Activated CD4-positive, alpha-beta T cell treated with anti-CD3 and anti-CD28 coated beads, Interleukin-2, amount 10 ng/mL, durations not matched to agents 7 days and 5 days (primary cell): ENCODE data around the gene CCDC40. TPM values are rescaled to one million over a fixed set of nuclear protein-coding genes. Genes with fewer than 3 reads are reported as not detected.
"Not testable (repeated sequence)": the region's sequence is repeated elsewhere in the genome, so short reads cannot be mapped to it uniquely, and the experiment has no call there.

Source experiments
- CTCF ChIA-PET: fragments of 350-600 bp; sonication (Branson Sonifier 250); formaldehyde crosslinking; loops from one replicate; lab custom pipeline; 2021; ENCODE audit warnings: antibody characterized with exemption; lab: Charles Lee
- POLR2A ChIA-PET: fragments of 350-600 bp; sonication (Branson Sonifier 250); formaldehyde crosslinking; loops from one replicate; lab custom pipeline; 2021; ENCODE audit warnings: antibody characterized with exemption; lab: Charles Lee
- DNase-seq: peaks from one replicate; pipeline ENCODE4 v3.0.0-alpha.2; 2020
- H3K27ac Mint-ChIP-seq: one replicate; pipeline ENCODE4 v1.8.0; 2021; ENCODE audit warnings: mild to moderate bottlenecking, moderate library complexity, mixed read lengths
- H3K27me3 Mint-ChIP-seq: one replicate; pipeline ENCODE4 v1.8.0; 2021; ENCODE audit warnings: mixed read lengths
- H3K36me3 Mint-ChIP-seq: one replicate; pipeline ENCODE4 v1.8.0; 2021; ENCODE audit warnings: low read depth, mixed read lengths
- H3K4me1 Mint-ChIP-seq: one replicate; pipeline ENCODE4 v1.8.0; 2021; ENCODE audit warnings: mixed read lengths
- H3K4me3 Mint-ChIP-seq: one replicate; pipeline ENCODE4 v1.8.0; 2021; ENCODE audit warnings: mild to moderate bottlenecking, moderate library complexity, mixed read lengths
- H3K9me3 Mint-ChIP-seq: one replicate; pipeline ENCODE4 v1.8.0; 2021; ENCODE audit warnings: mixed read lengths
- total RNA-seq, 2 experiments: library from RNA; stranded (reverse); gene quantifications; one replicate each; pipeline ENCODE4 v1.2.3, GENCODE V29; 2021

The CCDC40 gene
- total RNA-seq, 2 experiments from 2014 or later, result not detected

DNA sequence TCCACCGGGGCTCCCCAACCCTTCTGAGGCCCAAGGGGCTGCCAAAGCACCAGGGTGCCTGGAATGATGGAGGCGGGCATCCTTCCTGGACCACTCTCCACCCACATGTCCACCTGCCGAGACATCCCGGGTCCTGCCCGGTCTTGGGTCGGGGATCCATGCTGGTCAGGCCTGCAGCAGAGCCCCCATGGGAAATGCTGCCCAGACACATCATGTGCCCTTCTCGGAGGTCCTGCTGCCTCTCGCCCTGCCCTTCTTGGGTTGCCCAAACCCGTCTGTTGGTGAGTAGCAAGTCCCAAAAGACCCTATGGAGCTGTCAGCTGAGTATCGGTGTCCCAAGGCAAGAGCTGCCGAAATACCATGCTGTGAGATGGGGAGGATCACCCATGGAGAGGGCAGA lies 50.2 kb downstream of the CCDC40 start:
- CTCF ChIA-PET, result interaction anchor here (1.5 to 2.4 kb wide), 3 partner anchors 14 to 15 kb away, joined by 3 to 12 read pairs (median 10); partner anchors contain the start of gene GAA
- H3K36me3 Mint-ChIP-seq, result no peaks in the 10 kb centered on the region

DNA sequence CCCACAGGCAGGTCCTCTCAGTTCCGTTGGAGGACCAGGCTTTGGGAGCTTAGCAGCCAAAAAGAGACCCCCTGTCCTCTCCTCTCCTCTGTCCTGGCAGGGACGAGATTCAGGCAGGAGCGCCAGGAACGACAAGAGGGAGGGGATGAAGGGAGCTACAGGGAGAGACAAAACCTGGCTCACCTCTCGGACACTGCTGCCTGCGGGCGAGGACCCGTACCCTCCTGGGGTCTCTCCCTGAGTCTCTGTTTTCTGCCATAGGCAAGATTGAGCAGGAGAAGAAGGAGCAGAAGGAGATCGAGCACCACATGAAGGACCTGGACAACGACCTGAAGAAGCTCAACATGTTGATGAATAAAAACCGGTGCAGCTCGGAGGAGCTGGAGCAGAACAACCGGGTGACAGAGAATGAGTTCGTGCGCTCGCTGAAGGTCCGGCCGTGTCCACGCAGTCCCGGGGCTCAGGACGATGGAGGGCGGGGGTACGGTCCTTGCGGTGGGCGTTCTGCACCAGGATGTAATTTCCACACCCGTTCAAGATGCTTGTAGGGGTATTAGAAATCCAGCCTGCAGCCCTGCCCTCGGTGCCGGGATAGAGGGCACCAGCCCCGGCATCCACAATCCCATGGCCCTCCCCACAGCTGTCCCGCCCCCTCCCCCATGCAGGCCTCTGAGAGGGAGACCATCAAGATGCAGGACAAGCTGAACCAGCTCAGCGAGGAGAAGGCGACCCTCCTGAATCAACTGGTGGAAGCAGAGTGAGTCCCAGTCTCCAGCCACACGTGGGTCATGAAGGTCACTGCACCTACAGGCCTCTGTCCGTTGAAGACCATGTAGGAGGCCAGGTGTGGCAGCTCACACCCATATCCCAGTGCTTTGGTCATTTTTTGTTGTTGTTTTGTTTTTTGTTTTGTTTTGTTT lies 51.2 kb downstream of the CCDC40 start:
- Mint-ChIP-seq H3K27me3 (no peaks in the 10 kb centered on the region), H3K9me3 (no peaks in the 10 kb centered on the region), H3K4me3 (no peak overlapping the region), H3K4me1 (peaks cover 3% of the 10 kb centered on the region), H3K27ac (no peak overlapping the region), H3K36me3 (no peaks in the 10 kb centered on the region)
- CTCF ChIA-PET, result interaction anchor here (0.5 to 2.4 kb wide), 4 partner anchors 13 to 56 kb away, joined by 3 to 12 read pairs (median 3); partner anchors contain the start of gene GAA
- no peak for DNase-seq
- POLR2A ChIA-PET, result no interaction called here

More for the DNA sequence above, 50.2 kb downstream of the CCDC40 start:
- Mint-ChIP-seq H3K4me3 (no peak overlapping the region), H3K4me1 (peaks cover 5% of the 10 kb centered on the region), H3K9me3 (no peaks in the 10 kb centered on the region), H3K27me3 (no peaks in the 10 kb centered on the region), H3K27ac (no peak overlapping the region)
- POLR2A ChIA-PET, result no interaction called here
- DNase-seq, result no peak

DNA sequence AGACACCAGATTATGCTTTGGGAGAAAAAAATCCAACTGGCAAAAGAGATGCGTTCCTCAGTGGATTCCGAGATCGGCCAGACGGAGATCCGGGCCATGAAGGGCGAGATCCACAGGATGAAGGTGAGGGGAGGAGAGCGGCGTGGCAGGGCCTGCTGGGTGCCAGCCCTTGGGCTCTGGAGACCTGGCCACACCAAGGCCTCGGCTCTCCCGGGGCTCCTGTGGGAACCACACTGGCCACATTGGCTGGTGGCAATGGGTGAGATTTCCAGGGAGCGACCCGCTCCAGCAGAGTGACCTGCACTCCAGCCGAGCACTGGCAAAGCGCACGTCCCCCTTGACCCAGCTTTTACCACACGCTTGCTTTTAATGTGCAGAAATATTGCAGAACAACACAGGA lies 53.3 kb downstream of the CCDC40 start:
- H3K27me3 Mint-ChIP-seq, result peaks cover 2% of the 10 kb centered on the region
- H3K9me3 Mint-ChIP-seq, result no peaks in the 10 kb centered on the region
- H3K4me1 Mint-ChIP-seq, result no peaks in the 10 kb centered on the region
- DNase-seq, result no peak
- CTCF ChIA-PET, result interaction anchor here (0.7 kb wide), 1 partner anchor 367 kb away, joined by 3 read pairs; no protein-coding TSS in a partner anchor
- no peak overlapping the region for H3K27ac Mint-ChIP-seq
- H3K36me3 Mint-ChIP-seq, result no peaks in the 10 kb centered on the region
- H3K4me3 Mint-ChIP-seq, result no peak overlapping the region
- POLR2A ChIA-PET, result no interaction called here

DNA sequence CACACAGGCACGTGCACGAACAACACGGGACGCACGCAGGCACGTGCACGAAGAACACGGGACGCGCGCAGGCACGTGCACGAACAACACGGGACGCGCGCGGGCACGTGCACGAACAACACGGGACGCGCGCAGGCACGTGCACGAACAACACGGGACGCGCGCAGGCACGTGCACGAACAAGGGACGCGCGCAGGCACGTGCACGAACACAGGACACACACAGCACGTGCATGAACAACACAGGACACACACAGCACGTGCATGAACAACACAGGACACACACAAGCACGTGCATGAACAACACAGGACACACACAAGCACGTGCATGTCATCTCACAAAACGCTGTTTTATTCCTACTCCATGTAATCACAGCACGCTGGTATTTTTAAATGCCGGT lies 53.7 kb downstream of the CCDC40 start:
- DNase-seq, POLR2A ChIA-PET, H3K27ac Mint-ChIP-seq, H3K27me3 Mint-ChIP-seq, H3K4me3 Mint-ChIP-seq, H3K36me3 Mint-ChIP-seq, H3K4me1 Mint-ChIP-seq, H3K9me3 Mint-ChIP-seq: not testable (repeated sequence)
- CTCF ChIA-PET, result interaction anchor here (0.7 kb wide), 1 partner anchor 368 kb away, joined by 3 read pairs; no protein-coding TSS in a partner anchor

DNA sequence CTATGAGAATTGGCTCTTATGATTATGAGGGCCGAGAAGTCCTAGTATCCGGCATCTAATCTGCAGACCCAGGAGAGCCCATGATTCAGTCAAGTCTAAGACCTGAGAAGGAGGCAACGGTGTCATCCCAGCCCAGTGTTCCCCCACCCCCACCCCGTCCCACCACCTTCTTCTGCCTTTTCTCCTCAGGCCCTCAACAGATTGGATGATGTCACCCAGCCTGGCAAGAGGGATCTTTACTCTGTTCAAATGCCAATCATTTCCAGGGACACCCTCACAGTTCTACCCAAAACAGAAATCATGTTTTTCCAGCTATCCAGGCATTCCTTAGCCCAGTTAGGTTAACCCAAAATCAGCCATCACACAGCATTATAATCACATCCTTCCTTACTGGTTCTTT lies 54.9 kb downstream of the CCDC40 start:
- no peak overlapping the region for H3K27ac Mint-ChIP-seq
- no peak overlapping the region for H3K4me3 Mint-ChIP-seq
- H3K36me3 Mint-ChIP-seq, result no peaks in the 10 kb centered on the region
- H3K9me3 Mint-ChIP-seq, result no peaks in the 10 kb centered on the region
- POLR2A ChIA-PET, result no interaction called here
- peaks cover 2% of the 10 kb centered on the region for H3K27me3 Mint-ChIP-seq
- CTCF ChIA-PET, result interaction anchor here (1.2 kb wide), 1 partner anchor 12 kb away, joined by 5 read pairs; no protein-coding TSS in a partner anchor
- DNase-seq, result no peak
- no peaks in the 10 kb centered on the region for H3K4me1 Mint-ChIP-seq

DNA sequence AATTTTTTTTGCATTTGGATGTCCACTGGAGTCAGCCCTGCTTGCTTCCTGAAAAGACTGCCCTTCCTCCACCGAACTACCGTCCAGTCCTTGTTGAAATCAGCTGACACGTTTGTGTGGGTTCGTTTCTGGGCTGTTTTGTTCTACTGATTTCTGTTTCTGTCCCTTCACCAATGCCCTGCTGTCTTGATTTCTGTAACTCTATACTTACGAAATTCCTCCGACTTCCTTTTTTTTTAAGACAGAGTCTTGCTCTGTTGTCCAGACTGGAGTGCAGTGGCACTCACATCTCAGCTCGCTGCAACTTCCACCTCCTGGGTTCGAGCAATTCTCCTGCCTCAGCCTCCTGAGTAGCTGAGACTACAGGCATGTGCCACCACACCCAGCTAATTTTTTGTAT lies 56.5 kb downstream of the CCDC40 start:
- no peaks in the 10 kb centered on the region for H3K36me3 Mint-ChIP-seq
- H3K4me3 Mint-ChIP-seq, result no peak overlapping the region
- peaks cover 2% of the 10 kb centered on the region for H3K27me3 Mint-ChIP-seq
- H3K9me3 Mint-ChIP-seq, result no peaks in the 10 kb centered on the region
- ChIA-PET CTCF (interaction anchor here (0.6 to 1.6 kb wide), 4 partner anchors 9 to 66 kb away, joined by 3 to 5 read pairs (median 5); partner anchors contain the start of gene GAA), POLR2A (no interaction called here)
- no peak for DNase-seq
- no peak overlapping the region for H3K27ac Mint-ChIP-seq
- no peaks in the 10 kb centered on the region for H3K4me1 Mint-ChIP-seq

DNA sequence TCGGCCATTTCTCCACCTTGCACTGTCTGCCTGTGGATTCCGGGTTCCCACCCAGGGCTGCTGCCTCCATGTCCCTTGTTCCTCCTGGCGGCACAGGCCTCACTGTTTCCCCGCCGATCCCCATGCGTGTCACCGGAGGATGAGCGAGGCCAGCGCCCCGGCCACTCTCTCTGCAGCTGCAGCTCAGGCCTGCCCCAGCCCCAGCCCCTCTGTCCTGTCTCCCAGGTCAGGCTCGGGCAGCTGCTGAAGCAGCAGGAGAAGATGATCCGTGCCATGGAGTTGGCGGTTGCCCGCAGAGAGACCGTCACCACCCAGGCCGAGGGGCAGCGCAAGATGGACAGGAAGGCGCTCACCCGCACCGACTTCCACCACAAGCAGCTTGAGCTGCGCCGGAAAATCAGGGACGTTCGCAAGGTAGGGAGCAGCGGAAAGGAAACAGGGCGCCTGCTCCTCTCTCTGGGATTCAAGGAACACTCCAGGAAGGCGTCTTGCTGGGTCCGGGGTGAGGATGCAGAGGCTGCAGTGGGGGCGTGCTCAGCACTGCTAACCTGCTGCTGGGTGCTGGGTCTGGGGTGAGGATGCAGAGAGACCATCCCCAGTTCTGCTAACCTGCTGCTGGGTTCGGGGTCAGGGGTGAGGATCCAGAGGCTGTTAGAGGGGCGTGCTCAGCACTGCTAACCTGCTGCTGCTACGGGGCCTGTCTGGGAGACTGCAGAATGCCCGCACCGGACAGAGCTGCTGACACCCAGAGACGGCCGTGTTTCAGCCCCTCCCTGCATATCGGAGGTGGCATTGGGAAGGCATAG lies 58.8 kb downstream of the CCDC40 start:
- Mint-ChIP-seq H3K27ac (no peak overlapping the region), H3K4me3 (no peak overlapping the region), H3K9me3 (no peaks in the 10 kb centered on the region), H3K4me1 (peaks cover 8% of the 10 kb centered on the region), H3K36me3 (no peaks in the 10 kb centered on the region), H3K27me3 (peaks cover 5% of the 10 kb centered on the region)
- POLR2A ChIA-PET, result no interaction called here
- no peak for DNase-seq
- CTCF ChIA-PET, result no interaction called here

DNA sequence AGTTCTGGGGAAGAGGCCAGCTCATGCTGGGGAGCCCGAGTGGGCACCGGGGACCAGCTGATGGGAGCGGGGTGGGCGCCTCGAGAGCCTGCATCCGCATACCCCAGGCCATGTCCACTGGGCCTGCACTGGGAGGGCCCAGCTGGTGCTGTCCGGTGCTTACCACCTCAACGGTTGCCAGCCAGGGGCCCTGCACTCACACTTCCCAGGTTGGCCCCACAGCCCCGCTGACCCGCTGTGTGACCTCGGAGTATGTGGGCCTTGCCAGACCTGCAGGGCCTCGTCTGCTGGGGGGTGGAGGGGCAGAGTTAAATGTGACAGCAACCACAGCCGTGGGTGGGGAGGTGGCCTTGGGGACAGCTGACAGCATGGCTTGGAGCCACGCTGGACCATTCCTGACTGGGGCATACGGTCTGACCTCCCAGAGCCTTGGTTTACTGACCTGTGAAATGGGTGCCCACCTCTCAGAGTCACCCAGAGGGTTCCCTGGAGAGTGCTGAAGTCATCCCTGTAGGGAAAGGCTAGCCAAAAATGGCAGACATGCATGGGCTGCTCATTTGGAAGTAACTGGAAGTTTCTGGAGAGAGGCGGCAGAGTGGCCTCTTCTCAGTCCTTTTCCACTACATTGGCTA lies 59.5 kb downstream of the CCDC40 start:
- peaks cover 6% of the 10 kb centered on the region for H3K27me3 Mint-ChIP-seq
- H3K27ac Mint-ChIP-seq, result no peak overlapping the region
- ChIA-PET CTCF (no interaction called here), POLR2A (no interaction called here)
- no peak for DNase-seq
- no peak overlapping the region for H3K4me3 Mint-ChIP-seq
- H3K9me3 Mint-ChIP-seq, result no peaks in the 10 kb centered on the region
- peaks cover 15% of the 10 kb centered on the region for H3K4me1 Mint-ChIP-seq
- H3K36me3 Mint-ChIP-seq, result no peaks in the 10 kb centered on the region

DNA sequence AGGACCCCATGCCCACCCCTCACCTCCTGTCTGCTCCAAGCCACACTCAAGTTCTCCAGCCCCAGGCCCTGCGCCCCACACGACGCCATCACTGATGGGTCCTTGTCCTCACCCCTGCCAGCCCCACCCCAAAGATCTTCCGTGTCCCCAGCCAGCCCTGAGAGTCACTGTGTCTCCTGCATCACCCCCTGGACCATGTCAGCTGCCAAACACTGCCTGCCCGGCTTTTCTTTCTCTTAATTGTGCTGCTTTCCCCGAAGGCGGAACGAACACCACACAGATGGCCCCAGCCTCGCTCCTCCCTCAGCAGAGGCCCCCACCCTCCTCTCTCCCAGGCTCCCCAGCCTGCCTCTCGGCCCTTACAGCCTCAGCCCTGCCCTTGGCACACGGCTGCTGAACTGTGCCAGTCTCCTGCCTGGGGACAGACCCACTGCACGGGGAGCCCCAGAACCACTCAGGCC lies 60.1 kb downstream of the CCDC40 start:
- peaks cover 6% of the 10 kb centered on the region for H3K27me3 Mint-ChIP-seq
- ChIA-PET CTCF (no interaction called here), POLR2A (no interaction called here)
- no peak overlapping the region for H3K27ac Mint-ChIP-seq
- no peak overlapping the region for H3K4me3 Mint-ChIP-seq
- H3K4me1 Mint-ChIP-seq, result peaks cover 16% of the 10 kb centered on the region
- H3K36me3 Mint-ChIP-seq, result no peaks in the 10 kb centered on the region
- DNase-seq, result no peak
- no peaks in the 10 kb centered on the region for H3K9me3 Mint-ChIP-seq

DNA sequence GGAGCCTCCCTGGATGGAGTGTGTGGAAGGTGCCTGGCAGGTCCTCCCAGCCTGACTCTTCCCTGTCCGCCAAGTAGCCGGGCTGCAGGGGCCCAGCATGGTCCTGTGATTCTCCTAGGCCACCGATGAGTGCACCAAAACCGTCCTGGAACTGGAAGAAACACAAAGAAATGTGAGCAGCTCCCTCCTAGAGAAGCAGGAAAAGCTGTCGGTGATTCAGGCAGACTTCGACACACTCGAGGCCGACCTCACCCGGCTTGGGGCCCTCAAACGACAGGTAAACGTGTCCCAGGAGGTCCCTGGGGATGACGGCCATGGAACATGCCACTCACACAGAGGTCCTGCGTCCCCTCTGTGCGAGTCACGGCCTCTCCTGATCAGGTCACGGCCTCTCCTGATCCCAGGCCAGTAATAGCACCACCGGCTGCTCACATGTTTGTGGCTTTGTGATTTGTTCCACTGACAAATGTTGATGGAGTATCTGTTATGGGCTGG lies 60.7 kb downstream of the CCDC40 start:
- POLR2A ChIA-PET, result no interaction called here
- Mint-ChIP-seq H3K4me3 (no peak overlapping the region), H3K9me3 (no peaks in the 10 kb centered on the region), H3K4me1 (peaks cover 21% of the 10 kb centered on the region), H3K27me3 (peaks cover 6% of the 10 kb centered on the region), H3K36me3 (no peaks in the 10 kb centered on the region), H3K27ac (peak overlapping the region; percentile 36)
- no peak for DNase-seq
- CTCF ChIA-PET, result no interaction called here

DNA sequence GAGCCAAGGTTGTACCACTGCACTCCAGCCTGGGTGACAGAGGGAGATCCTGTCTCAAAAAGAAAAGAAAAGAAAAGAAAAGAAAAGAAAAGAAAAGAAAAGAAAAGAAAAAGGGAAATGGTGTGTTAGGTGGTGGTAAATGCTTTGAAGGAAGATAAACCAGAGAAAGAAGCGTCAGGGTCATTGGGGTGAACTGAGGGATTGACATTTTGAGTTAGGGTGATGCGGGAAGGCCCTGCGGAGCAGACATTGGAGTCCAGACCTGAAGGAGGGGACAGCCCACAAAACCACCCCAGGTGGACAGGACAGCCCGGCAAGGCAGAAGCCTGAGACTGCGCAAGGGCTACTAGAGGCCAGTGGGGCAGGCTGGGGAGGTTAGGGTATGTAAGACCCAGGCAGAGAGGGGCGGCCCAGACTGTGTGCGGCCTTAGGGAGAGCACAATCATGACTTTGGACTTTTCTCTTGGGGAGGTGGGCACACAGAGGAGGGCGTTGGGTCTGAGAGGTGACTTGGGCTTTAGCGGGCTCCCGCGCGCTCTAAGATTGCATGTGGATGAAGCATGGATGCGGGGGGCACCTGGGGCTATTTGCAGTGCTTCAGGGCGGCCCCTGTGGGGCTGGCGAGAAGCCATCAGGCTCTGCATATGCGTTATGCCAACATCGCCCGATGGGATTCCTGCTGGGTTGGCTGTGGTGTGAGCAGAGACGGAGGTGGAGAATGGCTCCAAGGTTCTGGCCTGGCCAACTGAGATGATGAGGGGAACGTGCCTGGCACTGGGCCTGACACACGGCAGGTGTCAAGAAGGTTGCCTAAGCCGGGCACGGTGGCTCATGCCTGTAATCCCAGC lies 61.6 kb downstream of the CCDC40 start:
- Mint-ChIP-seq H3K4me1 (peaks cover 28% of the 10 kb centered on the region), H3K27me3 (peaks cover 4% of the 10 kb centered on the region), H3K4me3 (no peak overlapping the region), H3K36me3 (no peaks in the 10 kb centered on the region), H3K27ac (no peak overlapping the region), H3K9me3 (no peaks in the 10 kb centered on the region)
- no peak for DNase-seq
- CTCF ChIA-PET, result interaction anchor here (0.6 kb wide), 1 partner anchor 14 kb away, joined by 3 read pairs; no protein-coding TSS in a partner anchor
- POLR2A ChIA-PET, result no interaction called here
